NCI-H187 (cell line): ENCODE measurements around the gene DOCK8.

Source experiments
- DNase-seq, 2 experiments: peaks; one replicate each; lab custom pipeline; 2025; lab: John Stamatoyannopoulos, UW

The DOCK8 gene

DNA sequence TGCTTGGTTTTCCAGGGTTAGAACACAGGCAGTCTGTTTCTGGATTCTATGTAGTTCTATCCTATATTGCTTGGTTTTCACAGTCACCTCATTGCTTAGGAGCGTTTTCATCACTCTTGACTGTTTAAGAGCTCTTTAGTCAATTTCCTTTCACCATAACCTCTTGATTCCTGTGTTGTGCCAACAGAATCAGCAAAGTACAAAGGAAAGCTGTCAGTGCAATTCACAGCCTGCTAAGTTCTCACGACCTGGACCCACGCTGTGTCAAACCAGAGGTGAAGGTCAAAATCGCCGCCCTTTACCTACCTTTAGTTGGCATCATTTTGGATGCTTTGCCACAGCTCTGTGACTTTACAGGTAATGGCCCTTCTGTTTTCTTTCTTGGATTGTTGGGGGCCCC lies 199.9 kb downstream of the DOCK8 start:
- DNase-seq = no peak

DNA sequence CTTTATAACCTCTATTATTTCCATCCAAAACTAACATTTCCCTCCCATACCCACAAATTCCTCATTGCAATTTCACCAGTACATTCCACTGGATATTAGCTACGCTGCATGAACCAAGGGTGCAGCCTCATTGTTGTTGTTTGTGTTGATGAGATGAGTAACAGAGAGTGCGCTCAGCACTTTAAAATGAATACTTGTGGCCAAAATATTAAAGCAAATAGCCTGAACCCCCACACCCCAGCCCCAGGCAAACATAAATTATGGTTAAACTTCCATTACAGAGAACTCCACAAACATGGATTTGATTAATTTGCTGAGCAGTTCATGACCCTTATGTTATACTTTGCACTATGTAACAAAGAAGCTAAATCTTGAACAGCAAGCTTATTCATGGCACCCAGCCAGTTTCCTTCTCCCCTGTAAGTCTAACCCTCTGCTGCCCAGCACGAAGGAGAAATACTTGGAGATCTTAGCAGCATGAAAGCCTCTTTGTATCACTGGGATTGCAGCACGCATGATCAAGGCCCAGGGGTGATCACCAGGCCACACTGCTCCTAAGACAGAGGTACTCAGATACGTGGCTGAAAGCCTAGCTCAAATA lies 205.0 kb downstream of the DOCK8 start:
- DNase-seq = no peak

DNA sequence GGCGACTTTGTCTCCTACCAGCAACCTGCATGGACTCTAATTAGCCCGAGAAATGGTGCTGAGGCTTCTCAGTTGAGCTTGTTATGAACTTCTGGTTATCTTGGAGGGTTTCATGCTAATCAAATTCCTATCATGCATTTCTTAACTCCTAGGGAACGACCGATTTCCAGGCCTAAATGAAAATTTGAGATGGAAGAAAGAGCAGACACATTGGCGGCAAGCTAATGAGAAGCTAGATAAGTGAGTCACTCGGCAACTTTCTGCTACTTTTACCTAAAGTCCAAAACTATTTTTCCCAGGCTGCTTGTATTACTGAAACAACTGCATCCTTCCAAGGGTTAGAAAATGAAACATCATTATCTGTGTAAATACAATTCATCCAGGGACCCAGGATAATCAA lies 207.2 kb downstream of the DOCK8 start:
- DNase-seq = no peak

DNA sequence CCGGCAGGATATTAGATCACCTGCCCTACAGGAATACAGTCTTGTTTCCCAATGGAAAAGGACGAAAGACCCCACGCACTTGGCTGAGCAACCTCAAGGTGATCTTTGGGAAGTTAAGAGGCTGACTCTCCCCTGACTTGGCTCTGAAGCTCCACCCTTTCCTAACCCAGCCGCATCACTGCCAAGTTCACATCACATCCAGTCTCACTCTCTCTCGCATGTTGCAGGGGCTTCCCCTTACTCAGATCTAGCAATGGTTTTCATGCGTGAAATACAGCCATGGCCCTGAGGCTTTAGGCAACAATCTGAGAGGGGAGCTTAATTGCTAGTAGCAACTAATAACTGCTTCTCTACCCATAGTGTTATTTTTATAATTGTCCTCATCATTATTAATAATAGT lies 211.6 kb downstream of the DOCK8 start:
- DNase-seq = no peak

DNA sequence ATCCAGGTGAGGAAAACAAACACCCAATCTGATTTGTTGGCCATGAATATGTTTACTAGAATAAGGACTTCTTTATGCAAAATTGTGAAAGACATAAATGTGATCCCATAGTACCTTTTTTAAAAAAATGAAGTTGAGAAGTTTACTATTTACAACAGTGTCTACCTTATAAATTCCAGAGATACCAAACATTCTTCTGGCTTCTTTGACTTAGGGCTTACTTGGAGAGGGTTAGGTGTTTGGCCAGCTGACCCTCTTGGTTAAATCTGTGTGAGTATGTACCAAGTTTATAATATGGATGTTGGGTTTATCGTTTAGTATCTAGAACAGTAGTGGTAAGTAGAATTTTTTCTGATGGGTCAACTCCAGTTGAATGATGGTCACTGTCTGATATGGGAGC lies 212.3 kb downstream of the DOCK8 start:
- no peak for DNase-seq

DNA sequence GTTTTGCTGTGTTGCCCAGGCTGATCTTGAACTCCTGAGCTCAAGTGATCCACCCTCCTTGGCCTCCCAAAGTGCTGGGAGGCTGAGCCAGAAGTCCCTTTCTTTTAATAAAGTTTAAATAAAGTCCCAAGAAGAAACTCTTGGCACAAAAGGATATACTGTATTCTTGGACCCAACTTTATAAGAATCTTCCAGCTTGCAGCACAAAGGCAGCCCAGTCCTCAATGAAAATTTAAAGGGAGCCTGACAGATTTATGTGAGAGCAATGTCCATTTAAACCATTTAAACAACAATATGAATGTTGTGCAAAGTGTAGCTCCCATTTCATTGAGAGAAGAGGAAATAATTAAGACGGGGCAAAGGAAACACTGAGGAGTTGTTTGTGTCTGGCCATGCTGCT lies 217.0 kb downstream of the DOCK8 start:
- DNase-seq = no peak

DNA sequence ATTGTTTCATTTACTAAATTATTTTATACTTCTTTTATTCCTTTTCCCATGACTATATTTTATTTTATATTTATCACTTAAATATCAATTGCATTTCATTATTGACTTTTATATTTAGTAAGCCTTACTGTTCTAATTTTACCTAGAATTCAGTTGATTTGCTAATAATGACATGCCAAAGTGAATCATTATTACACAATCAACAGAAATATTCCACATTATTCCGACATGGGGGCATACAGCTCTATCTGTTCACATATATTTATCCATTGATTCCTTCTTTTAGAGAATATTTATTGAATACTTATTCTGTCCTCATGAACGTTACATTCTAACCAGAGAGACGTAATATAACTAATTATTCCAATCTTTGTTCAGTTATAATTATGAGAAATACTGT lies 221.8 kb downstream of the DOCK8 start:
- no peak for DNase-seq

DNA sequence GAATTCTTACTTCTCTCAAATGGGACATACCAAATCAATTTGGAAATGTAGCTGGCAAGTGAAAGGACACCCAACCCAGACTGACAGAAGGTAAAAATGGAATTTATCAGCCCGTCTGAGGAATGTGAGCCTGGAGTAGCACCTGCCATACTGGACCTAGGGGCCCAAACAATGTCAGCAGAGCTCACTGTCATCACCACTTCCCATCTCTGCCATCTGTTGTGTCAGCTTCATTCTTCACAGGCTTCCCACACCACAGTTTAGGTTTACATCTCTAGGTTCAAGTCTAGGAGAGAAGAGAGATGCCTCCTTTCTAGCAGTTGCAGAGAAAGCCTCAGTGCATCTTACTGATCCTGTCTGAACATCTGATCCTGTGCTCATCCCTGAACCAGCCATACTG lies 222.4 kb downstream of the DOCK8 start:
- DNase-seq = no peak

DNA sequence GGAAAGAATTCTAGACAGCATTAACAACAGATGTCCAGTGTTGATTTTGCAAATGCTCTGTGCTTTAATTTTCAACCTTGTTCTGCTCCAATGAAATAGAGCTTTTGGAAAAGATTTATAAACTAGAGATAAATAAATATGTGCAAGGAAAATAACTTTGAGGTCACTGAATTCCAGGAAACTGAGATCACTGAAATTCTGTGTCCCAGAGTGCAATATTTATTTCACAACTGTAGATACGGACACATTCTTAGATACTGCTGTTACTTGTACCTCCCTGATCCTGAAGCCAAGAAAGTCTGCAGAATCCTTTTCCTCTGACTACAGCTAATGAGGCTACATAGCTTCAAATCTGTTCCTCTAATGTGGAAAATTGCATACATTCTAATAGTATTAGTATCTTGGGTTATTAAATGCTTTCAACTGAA lies 222.9 kb downstream of the DOCK8 start:
- DNase-seq = no peak

DNA sequence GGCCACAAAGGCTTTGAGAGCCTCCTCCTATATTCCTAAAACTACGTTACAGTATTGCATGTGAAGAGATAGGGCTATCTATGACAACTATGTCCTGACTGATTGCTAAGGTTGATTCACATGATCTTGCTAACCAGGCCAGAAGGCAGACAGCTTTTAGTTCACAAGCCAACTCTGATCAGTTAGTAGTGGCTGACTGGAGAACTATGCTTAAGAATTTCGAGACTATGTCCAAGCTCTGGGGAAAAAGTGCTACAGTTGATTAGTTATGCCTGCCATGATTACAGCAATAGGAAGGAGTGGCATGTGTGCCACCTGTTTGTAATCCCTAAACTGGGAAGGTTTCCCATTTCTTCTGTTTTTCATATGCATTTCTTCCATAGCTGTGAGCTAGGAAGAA lies 223.4 kb downstream of the DOCK8 start:
- DNase-seq = no peak

DNA sequence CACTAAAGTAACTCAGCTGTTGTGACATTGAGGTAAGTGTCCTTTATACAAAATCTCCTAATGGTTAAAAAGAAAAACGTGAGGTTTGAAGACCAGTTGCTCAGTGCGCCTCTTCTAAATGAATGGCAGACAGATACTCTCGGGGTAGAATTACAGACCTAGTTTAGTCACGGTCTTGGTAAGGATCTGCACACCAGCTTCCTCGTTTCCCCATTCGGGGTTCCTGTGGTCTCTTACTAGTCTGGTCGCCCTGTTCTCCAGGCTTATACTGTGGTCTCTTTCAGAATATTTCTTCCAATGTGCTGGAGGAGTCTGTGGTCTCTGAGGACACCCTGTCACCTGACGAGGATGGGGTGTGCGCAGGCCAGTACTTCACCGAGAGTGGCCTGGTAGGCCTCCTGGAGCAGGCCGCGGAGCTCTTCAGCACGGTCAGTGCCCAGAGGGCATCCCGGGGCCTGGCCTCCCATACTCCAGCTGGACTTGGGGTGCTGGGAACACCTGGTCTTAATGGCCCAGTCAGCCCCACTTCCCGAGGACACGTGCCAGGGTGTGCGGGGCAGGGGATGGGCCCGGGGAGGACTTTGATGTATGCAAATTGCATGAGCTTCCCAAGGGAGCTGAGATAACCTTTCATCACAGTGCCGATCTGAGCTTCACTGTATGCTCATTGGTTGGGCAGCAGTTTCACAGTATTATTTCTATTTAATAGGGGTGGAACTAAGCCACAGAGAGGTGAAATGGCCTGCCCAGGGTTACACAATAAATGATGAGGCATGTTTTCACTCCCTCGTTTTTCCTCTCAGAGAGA lies 224.5 kb downstream of the DOCK8 start:
- DNase-seq = no peak

DNA sequence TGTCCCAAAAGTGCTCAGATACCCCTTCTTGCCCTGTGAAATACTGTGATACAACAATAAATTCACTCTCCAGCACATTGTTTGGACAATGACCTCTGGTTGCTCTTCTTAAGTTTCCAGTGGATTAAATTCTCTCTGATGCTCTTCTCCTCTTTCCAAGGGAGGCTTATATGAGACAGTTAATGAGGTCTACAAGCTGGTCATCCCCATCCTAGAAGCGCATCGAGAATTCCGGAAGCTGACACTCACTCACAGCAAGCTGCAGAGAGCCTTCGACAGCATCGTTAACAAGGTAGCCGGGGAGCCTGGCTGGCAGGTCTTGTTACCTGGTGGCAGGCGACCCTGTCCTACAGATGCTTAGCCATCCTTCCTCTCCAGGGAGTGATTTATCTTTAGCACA lies 226.5 kb downstream of the DOCK8 start:
- no peak for DNase-seq

DNA sequence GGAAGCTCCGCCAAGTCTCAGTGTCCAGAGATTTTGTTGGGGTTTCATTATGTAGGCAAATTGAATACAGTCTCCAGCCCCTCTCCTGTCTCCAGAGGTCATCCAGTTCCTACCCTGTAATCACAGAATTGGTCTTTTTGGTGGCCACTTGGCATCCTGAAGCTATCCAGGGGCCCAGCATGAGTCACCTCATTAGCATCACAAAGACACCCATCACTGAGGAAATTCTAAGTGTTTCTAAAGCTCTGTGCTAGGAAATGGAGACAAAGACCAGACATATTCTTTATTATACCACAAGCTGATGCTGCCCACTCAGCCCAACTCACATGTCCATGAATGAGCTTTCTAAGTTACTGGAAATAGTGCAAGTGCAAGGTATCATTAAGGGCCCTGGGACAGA lies 229.9 kb downstream of the DOCK8 start:
- no peak for DNase-seq

DNA sequence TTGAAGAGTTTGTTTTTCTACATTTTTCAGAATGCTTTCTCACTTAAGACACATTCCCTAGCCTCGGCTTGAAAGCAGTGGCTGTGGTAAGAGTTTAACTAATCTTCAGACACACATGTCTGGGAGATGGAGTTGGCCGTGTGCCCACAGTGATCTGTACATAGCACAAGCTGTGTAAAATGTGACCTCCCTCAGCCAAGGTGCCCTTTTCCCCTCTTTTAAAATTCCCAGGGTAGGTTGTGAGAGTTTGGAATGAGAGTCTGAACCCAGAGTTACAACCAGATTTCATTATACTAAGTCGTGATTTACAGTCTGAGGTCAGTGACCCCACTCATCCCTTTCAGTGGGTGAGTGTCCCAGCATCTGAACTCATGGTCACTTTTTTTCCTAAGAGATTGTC lies 230.4 kb downstream of the DOCK8 start:
- DNase-seq = no peak

DNA sequence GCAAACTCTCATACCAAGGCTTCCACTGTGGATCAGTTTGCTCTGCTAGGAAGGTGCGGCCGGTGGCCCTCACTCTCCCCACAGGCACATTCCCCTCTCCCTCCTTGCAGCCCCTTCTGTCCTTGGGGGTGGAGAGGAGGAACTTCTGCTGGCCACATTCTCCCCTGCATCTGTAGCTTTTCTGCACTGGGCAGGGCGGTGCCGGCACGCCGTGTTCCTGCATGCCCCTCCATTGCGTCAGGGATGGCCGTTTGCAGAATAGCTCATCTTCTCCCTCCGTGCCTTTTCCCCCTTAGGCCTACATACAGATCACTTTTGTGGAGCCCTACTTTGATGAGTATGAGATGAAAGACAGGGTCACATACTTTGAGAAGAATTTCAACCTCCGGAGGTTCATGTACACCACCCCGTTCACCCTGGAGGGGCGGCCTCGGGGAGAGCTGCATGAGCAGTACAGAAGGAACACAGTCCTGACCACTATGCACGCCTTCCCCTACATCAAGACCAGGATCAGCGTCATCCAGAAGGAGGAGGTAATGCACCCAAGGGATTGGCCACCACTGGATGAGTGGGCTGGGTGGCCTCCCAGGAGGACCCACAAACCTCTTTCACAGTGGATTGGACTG lies 231.5 kb downstream of the DOCK8 start:
- no peak for DNase-seq

DNA sequence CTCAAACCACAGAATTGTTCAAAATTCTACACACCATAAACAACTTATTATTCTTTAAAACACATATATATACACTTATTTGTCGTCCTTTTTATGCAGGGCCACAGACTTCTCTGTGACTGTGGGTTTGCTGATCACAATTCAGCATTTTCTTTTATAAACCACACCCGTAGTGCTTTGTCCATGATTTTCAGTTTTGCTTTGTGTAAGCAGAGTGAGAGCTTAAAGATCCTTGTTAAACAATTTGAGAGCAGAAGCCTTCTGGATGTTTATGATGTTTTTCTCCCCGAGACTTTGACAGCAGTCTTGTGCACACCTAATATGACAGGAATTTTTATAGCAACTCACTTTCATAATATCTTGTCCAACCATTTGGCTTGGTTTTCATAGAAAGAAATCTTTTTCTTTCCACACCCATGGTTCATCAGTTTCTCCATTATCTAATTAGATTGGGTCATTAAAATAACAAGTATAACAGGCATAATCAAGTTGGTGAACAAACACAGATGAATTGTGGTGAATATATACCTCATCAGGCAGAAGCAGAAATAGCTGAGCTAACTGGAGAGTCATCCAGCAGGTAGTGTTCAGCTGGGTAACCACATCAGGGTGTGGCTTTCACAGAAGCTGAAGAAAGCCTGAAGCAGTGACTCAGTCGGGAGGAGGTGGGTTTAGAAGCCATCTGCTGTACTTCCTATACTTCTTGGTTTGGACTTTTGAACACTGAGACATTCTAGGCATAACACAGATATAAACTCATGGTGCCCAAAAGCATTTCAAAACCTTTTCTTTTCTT lies 232.8 kb downstream of the DOCK8 start:
- DNase-seq = no peak

DNA sequence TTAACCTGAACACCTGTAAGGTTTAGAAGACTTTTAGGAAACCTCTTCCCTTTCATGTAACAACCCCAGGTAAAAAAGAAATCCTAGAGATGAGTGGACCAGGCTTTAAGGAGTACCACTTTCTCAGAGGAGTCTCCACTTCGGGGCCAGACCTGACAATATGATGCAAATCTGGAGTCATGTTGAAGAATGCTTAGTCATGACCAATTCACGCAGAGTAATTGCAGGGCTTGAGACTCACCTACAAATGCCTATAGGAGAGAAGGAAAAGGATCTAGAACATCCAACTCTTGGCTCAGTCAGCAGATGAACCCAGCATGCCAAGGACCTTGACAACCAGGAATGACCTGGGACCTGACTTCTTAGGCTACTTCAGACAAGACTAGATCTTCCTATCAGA lies 235.4 kb downstream of the DOCK8 start:
- no peak for DNase-seq

DNA sequence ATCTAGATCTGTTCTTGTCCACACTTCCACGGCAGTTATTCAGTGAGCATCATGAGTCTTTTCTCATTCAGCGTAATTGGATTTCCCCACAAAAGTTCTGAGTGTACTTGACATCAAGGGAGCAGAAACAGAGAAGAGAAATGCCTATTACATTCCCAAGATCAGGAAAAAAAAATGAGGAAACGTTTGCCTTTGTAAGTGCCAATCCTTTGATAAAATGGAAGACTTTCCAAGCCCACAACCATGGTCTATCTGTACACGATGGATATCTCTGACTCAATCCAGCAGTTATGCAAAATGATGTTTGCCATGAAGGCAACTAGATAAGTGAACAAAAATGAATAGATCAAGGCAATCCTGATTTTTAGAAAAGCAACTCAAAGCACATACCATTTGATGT lies 235.9 kb downstream of the DOCK8 start:
- DNase-seq = no peak

DNA sequence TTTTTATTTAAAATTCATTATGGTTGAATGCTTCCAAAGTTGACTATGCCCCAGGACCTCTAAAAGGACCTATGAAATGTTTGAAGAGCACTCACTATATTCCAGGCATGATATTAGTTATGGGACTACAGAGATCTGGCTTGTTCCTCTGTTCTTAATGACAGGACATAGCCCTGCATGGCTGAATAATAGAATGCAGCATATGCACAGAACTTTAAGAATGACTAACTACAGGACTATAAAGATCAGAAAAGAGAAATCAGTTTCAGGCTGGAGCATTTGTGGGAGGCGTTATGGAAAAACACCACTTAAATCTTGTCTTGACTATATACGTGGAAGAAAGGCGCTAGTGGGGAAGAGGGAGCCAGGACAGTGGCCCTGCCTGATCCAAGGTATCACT lies 239.2 kb downstream of the DOCK8 start:
- no peak for DNase-seq

DNA sequence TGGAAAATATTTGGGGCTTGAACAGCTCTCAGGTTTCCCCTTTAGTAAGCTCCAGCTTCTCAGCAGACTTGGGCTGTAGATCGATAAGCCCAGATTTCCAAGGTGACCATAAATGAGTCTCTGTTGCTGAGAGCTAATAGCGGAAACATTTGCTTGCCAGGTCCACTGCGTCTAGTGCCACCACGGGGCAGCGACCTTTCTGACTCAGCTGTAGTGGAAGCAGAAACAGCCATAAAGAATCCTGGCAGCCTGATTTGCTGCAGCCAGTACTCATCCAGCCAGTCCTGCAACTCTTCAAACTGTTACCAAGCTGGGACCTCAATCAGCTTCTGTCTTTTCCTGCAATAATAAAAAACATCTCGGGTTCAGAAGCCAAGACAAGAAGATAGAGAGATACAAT lies 241.7 kb downstream of the DOCK8 start:
- no peak for DNase-seq

DNA sequence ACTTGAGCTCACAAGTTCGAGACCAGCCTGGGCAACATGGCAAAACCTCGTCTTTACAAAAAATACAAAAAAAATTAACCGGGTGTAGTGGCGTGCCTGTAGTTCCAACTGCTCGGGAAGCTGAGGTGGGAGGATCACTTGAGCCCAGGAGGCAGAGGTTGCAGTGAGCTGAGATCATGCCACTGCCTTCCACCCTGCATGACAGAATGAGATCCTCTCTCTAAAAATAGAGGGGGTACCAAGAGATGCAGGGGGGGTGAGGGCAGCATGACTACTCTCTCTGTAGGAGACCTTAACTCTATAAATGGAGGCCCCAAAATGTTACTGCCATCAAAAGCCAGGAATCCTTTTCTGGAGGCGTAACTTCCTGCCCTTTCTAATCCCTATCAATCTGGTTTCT lies 243.9 kb downstream of the DOCK8 start:
- DNase-seq = no peak
